A673 (cell line): ENCODE measurements around the gene SNCB. TPM values are rescaled to one million over a fixed set of nuclear protein-coding genes. Genes with fewer than 3 reads are reported as not detected.

Experiments used
- BruUV-seq: library from RNA; stranded (reverse); fragments of 400-500 nt; replicated peaks from 2 replicates; lab custom pipeline; 2021; lab: Mats Ljungman, UMichigan
- CTCF ChIA-PET: fragments of 300-600 bp; sonication (Branson Sonifier 250); formaldehyde crosslinking; loops from one replicate; lab custom pipeline; 2022; ENCODE audit warnings: antibody characterized with exemption; lab: Charles Lee
- POLR2A ChIA-PET: fragments of 300-600 bp; sonication (Branson Sonifier 250); formaldehyde crosslinking; loops from one replicate; lab custom pipeline; 2022; ENCODE audit warnings: antibody characterized with exemption; ENCODE audit not compliant: low non-redundant PET; lab: Charles Lee
- DNase-seq: peaks from one replicate; pipeline ENCODE4 v3.0.0-alpha.2; 2015; ENCODE audit warnings: low spot score
- H3K27ac ChIP-seq: fragments of 200-600 bp; sonication (generic); 2 replicates; pipeline ENCODE4 v1.5.1; 2016; ENCODE audit warnings: mixed run types, low read depth, mild to moderate bottlenecking, mixed read lengths, antibody characterized with exemption, low read length; ENCODE audit not compliant: poor library complexity, severe bottlenecking
- H3K27me3 ChIP-seq: fragments of 200-600 bp; sonication (generic); replicated peaks from 2 replicates; pipeline ENCODE4 v1.6.1; 2017; ENCODE audit warnings: mixed run types, low read depth, mild to moderate bottlenecking, mixed read lengths, antibody characterized with exemption, low read length; ENCODE audit not compliant: insufficient read depth, poor library complexity
- H3K36me3 ChIP-seq: fragments of 200-600 bp; sonication (generic); 2 replicates; pipeline ENCODE4 v1.6.1; 2016; ENCODE audit warnings: mixed run types, mild to moderate bottlenecking, mixed read lengths, antibody characterized with exemption, low read length; ENCODE audit not compliant: insufficient read depth, poor library complexity, severe bottlenecking
- H3K4me1 ChIP-seq: fragments of 200-600 bp; sonication (generic); 2 replicates; pipeline ENCODE4 v1.6.1; 2017; ENCODE audit warnings: mixed run types, mild to moderate bottlenecking, mixed read lengths, antibody characterized with exemption, low read length; ENCODE audit not compliant: insufficient read depth, poor library complexity, severe bottlenecking
- H3K4me3 ChIP-seq: fragments of 200-600 bp; sonication (generic); 2 replicates; pipeline ENCODE4 v1.5.1; 2016; ENCODE audit warnings: low read depth, mixed run types, mild to moderate bottlenecking, mixed read lengths, low read length; ENCODE audit not compliant: poor library complexity, severe bottlenecking
- H3K9me3 ChIP-seq: fragments of 200-600 bp; sonication (generic); 2 replicates; pipeline ENCODE4 v1.6.1; 2016; ENCODE audit warnings: mixed run types, low read depth, mild to moderate bottlenecking, mixed read lengths, antibody characterized with exemption, low read length; ENCODE audit not compliant: poor library complexity, severe bottlenecking
- EZH2 ChIP-seq: fragments of 200-600 bp; sonication (generic); IDR thresholded peaks from 2 replicates; pipeline ENCODE4 v1.6.1; 2017; ENCODE audit warnings: borderline replicate concordance, low read depth, mild to moderate bottlenecking, mixed read lengths, antibody characterized with exemption, low read length; ENCODE audit not compliant: poor library complexity, severe bottlenecking
- intact Hi-C: fragments of 100-400 bp; cut with micrococcal nuclease; formaldehyde crosslinking; loops from one replicate; pipeline ENCODE4 v1.10.0; 2022; ENCODE audit not compliant: unreplicated experiment
- total RNA-seq: library from RNA; stranded (reverse); gene quantifications from 2 replicates; pipeline ENCODE4 v1.2.3, GENCODE V29; 2021
- TF ChIP-seq, protein P1 (sequence below): fragments of 300-800, 200-600 bp; sonication (generic); conservative IDR thresholded peaks from 2 replicates; pipeline ENCODE4 v1.5.1; 2017; ENCODE audit warnings: low read depth, mild to moderate bottlenecking, antibody characterized with exemption, low read length, moderate library complexity, mixed read lengths

The SNCB gene
- total RNA-seq, 1 experiment from 2014 or later, result not detected

- ChIA-PET CTCF (no interaction called here), POLR2A (no interaction called here)
- intact Hi-C loops, result no loop called here
- no TSS peak for BruUV-seq
- Histone ChIP-seq H3K9me3 (no peaks in the 10 kb centered on the region), H3K27me3 (no peaks in the 10 kb centered on the region), H3K4me3 (no peak overlapping the region), H3K4me1 (no peaks in the 10 kb centered on the region), H3K36me3 (no peaks in the 10 kb centered on the region), H3K27ac (no peak overlapping the region)
- no peak for TF ChIP-seq EZH2
- TF ChIP-seq, protein P1, sequence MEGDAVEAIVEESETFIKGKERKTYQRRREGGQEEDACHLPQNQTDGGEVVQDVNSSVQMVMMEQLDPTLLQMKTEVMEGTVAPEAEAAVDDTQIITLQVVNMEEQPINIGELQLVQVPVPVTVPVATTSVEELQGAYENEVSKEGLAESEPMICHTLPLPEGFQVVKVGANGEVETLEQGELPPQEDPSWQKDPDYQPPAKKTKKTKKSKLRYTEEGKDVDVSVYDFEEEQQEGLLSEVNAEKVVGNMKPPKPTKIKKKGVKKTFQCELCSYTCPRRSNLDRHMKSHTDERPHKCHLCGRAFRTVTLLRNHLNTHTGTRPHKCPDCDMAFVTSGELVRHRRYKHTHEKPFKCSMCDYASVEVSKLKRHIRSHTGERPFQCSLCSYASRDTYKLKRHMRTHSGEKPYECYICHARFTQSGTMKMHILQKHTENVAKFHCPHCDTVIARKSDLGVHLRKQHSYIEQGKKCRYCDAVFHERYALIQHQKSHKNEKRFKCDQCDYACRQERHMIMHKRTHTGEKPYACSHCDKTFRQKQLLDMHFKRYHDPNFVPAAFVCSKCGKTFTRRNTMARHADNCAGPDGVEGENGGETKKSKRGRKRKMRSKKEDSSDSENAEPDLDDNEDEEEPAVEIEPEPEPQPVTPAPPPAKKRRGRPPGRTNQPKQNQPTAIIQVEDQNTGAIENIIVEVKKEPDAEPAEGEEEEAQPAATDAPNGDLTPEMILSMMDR, result no peak
- DNase-seq, result no peak
Observed at GRCh38 chr5:176639981-176640380, 9.6 kb upstream of the SNCB start.

DNA sequence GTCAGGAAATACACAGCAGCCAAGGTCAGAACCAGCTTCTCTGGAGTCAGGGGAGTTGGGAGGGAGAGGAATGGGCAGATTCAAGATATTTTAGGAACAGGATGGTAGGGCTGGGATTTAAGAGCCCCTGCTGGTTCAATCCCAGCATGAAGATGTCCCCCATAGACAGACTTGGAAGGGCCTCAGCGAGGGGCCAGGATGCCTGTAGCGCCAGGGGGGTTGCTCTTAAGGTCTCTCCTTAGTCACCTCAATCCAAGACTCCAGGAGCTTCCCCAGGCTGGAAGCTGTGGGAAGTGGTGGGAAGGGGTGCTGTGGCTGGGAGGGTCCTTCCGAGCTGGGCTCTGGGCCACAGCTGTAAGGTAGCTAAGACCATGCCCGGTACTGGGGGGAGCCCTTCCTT lies 8.9 kb upstream of the SNCB start:
- ChIA-PET POLR2A (no interaction called here), CTCF (no interaction called here)
- intact Hi-C loops, result no loop called here
- TF ChIP-seq, protein P1, result no peak
- TF ChIP-seq EZH2, result no peak
- no peaks in the 10 kb centered on the region for H3K9me3 ChIP-seq
- no peaks in the 10 kb centered on the region for H3K27me3 ChIP-seq
- H3K27ac ChIP-seq, result no peak overlapping the region
- H3K36me3 ChIP-seq, result no peaks in the 10 kb centered on the region
- no peaks in the 10 kb centered on the region for H3K4me1 ChIP-seq
- H3K4me3 ChIP-seq, result no peak overlapping the region
- DNase-seq, result no peak
- BruUV-seq, result no TSS peak

- ChIA-PET POLR2A (no interaction called here), CTCF (no interaction called here)
- no peak overlapping the region for H3K27ac ChIP-seq
- no peaks in the 10 kb centered on the region for H3K9me3 ChIP-seq
- H3K4me3 ChIP-seq, result no peak overlapping the region
- H3K4me1 ChIP-seq, result peaks cover 6% of the 10 kb centered on the region
- no peaks in the 10 kb centered on the region for H3K27me3 ChIP-seq
- H3K36me3 ChIP-seq, result no peaks in the 10 kb centered on the region
- no TSS peak for BruUV-seq
- intact Hi-C loops, result no loop called here
- TF ChIP-seq, protein P1, result no peak
- TF ChIP-seq EZH2, result no peak
- DNase-seq, result no peak
Observed at GRCh38 chr5:176638437-176638836, 8.1 kb upstream of the SNCB start.
